Liver (tissue), 9 donors: ENCODE data around the gene CBLL2. TPM values are rescaled to one million over a fixed set of nuclear protein-coding genes. Genes with fewer than 3 reads are reported as not detected.

Experiments used
- DNase-seq: peaks from one replicate; pipeline ENCODE4 v3.0.0-alpha.2; 2017; ENCODE audit warnings: low spot score
- H3K27ac ChIP-seq, 2 donors: one replicate each; pipeline ENCODE4 v1.7.0; 2013; ENCODE audit warnings: inconsistent platforms in 2 of 2, low read length in 2 of 2, control low read depth in 1 of 2, low read depth in 1 of 2, mild to moderate bottlenecking in 1 of 2
- H3K27me3 ChIP-seq, 4 donors: one replicate each; pipeline versions ENCODE4 v1.6.1 to v1.7.0; 2013; ENCODE audit warnings: low read length in 3 of 4, inconsistent platforms in 1 of 4, mild to moderate bottlenecking in 1 of 4, moderate library complexity in 1 of 4; ENCODE audit not compliant: control insufficient read depth in 4 of 4, insufficient read depth in 4 of 4
- H3K36me3 ChIP-seq, 4 donors: one replicate each; pipeline versions ENCODE4 v1.6.1 to v1.7.0; 2013; ENCODE audit warnings: low read length in 3 of 4, mild to moderate bottlenecking in 3 of 4, low read depth in 1 of 4, moderate library complexity in 1 of 4; ENCODE audit not compliant: control insufficient read depth in 4 of 4, insufficient read depth in 3 of 4
- H3K4me1 ChIP-seq, 4 donors: one replicate each; pipeline versions ENCODE4 v1.6.1 to v1.7.0; 2013; ENCODE audit warnings: low read length in 3 of 4, mild to moderate bottlenecking in 3 of 4, moderate library complexity in 1 of 4; ENCODE audit not compliant: control insufficient read depth in 4 of 4, insufficient read depth in 4 of 4
- H3K4me3 ChIP-seq, 3 donors: one replicate each; pipeline versions ENCODE4 v1.6.1 to v1.7.0; 2013; ENCODE audit warnings: low read length in 3 of 3, control low read depth in 1 of 3, low read depth in 1 of 3, mild to moderate bottlenecking in 1 of 3
- H3K9ac ChIP-seq, 2 donors: one replicate each; pipeline ENCODE4 v1.7.0; 2013; ENCODE audit warnings: low read length in 2 of 2, mild to moderate bottlenecking in 2 of 2, moderate library complexity in 2 of 2, control low read depth in 1 of 2, low read depth in 1 of 2
- H3K9me3 ChIP-seq, 4 donors: one replicate each; pipeline versions ENCODE4 v1.6.1 to v1.7.0; 2013; ENCODE audit warnings: low read length in 3 of 4; ENCODE audit not compliant: control insufficient read depth in 4 of 4
- CTCF ChIP-seq: fragments of 150-350 bp; IDR thresholded peaks from 2 replicates; pipeline ENCODE4 v1.5.1; 2017; ENCODE audit warnings: improper control_type of control experiment, low read depth, low read length; ENCODE audit not compliant: missing input control
- EGR1 ChIP-seq, 2 donors: IDR thresholded peaks; 2 replicates each; pipeline ENCODE4 v1.6.1; 2016 to 2018; ENCODE audit warnings: antibody characterized with exemption in 2 of 2, low read depth in 2 of 2
- FOXA1 ChIP-seq: IDR thresholded peaks from 2 replicates; pipeline ENCODE4 v1.6.1; 2016; ENCODE audit warnings: antibody characterized with exemption
- FOXA2 ChIP-seq: IDR thresholded peaks from 2 replicates; pipeline ENCODE4 v1.6.1; 2016; ENCODE audit warnings: antibody characterized with exemption
- GABPA ChIP-seq, 2 donors: IDR thresholded peaks in 1 of 2; conservative IDR thresholded peaks in 1 of 2; 2 replicates each; pipeline ENCODE4 v1.6.1; 2016; ENCODE audit warnings: antibody characterized with exemption in 2 of 2, mild to moderate bottlenecking in 1 of 2, moderate library complexity in 1 of 2
- HNF4A ChIP-seq, 2 donors: conservative IDR thresholded peaks; 2 replicates each; pipeline ENCODE4 v1.6.1; 2016; ENCODE audit warnings: antibody characterized with exemption in 2 of 2, mild to moderate bottlenecking in 2 of 2
- HNF4G ChIP-seq: IDR thresholded peaks from 2 replicates; pipeline ENCODE4 v1.6.1; 2016; ENCODE audit warnings: antibody characterized with exemption
- JUND ChIP-seq, 2 donors: IDR thresholded peaks; 2 replicates each; pipeline ENCODE4 v1.6.1; 2016; ENCODE audit warnings: antibody characterized with exemption in 2 of 2
- MAX ChIP-seq: IDR thresholded peaks from 2 replicates; pipeline ENCODE4 v1.6.1; 2016; ENCODE audit warnings: antibody characterized with exemption
- NR2F2 ChIP-seq: IDR thresholded peaks from 2 replicates; pipeline ENCODE4 v1.6.1; 2016; ENCODE audit warnings: antibody characterized with exemption
- RAD21 ChIP-seq, 2 donors: IDR thresholded peaks; 2 replicates each; pipeline ENCODE4 v1.6.1; 2016; ENCODE audit warnings: antibody characterized with exemption in 2 of 2, mild to moderate bottlenecking in 2 of 2
- REST ChIP-seq: IDR thresholded peaks from 2 replicates; pipeline ENCODE4 v1.6.1; 2016; ENCODE audit warnings: antibody characterized with exemption, mild to moderate bottlenecking
- RXRA ChIP-seq, 2 donors: IDR thresholded peaks; 2 replicates each; pipeline ENCODE4 v1.6.1; 2017 to 2018; ENCODE audit warnings: antibody characterized with exemption in 2 of 2, mild to moderate bottlenecking in 1 of 2
- SP1 ChIP-seq: IDR thresholded peaks from 2 replicates; pipeline ENCODE4 v1.6.1; 2018; ENCODE audit warnings: antibody characterized with exemption, mild to moderate bottlenecking
- TAF1 ChIP-seq: conservative IDR thresholded peaks from 2 replicates; pipeline ENCODE4 v1.6.1; 2016; ENCODE audit warnings: antibody characterized with exemption, mild to moderate bottlenecking
- YY1 ChIP-seq: IDR thresholded peaks from 2 replicates; pipeline ENCODE4 v1.6.1; 2016; ENCODE audit warnings: antibody characterized with exemption, mild to moderate bottlenecking
- ZBTB33 ChIP-seq: IDR thresholded peaks from 2 replicates; pipeline ENCODE4 v1.6.1; 2016; ENCODE audit warnings: antibody characterized with exemption
- WGBS: extraction: QIAGEN DNeasy Blood & Tissue Kit; methylation state at CpG from one replicate; pipeline ENCODE4 v1.1.7; 2013; 5-methylcytosine and 5-hydroxymethylcytosine counted together
- polyA plus RNA-seq, 2 donors: library from polyadenylated mRNA; stranded (reverse) in 1 of 2; unstranded in 1 of 2; fragments of 200-250 nt in 1 of 2; fragments of >200 nt in 1 of 2; fragmentation: Nextera tagmentation in 1 of 2; extraction: Ambion mirVana in 1 of 2; gene quantifications; one replicate each; pipeline versions ENCODE4 v1.2.1 to v1.2.3, GENCODE V29; 2013 to 2015
- total RNA-seq, 2 donors: library from RNA; depleted of rRNA; stranded (reverse); fragments of >200 nt; gene quantifications; one replicate each; pipeline ENCODE4 v1.2.3, GENCODE V29; 2014
- donor health status: healthy.
- donor health status: healthy.
- donor health status: healthy.
- donor health status: healthy.
- donor health status: healthy.

CBLL2 gene
- total and polyA plus RNA-seq, 4 donors = not detected

- H3K27me3 ChIP-seq = no peaks in the 10 kb centered on the region
- H3K36me3 ChIP-seq = no peaks in the 10 kb centered on the region
- no peaks in the 10 kb centered on the region for H3K9me3 ChIP-seq
- H3K9ac ChIP-seq = no peak overlapping the region
- H3K4me1 ChIP-seq = no peaks in the 10 kb centered on the region
- no peak for DNase-seq
- H3K4me3 ChIP-seq = no peak overlapping the region
- no peak for TF ChIP-seq JUND (IDR thresholded peaks at IDR 0.05)
- no peak for TF ChIP-seq FOXA2
- TF ChIP-seq REST = no peak
- no peak for TF ChIP-seq RAD21 (IDR thresholded peaks at IDR 0.05)
- TF ChIP-seq SP1 = no peak
- TF ChIP-seq TAF1 = no peak
- TF ChIP-seq ZBTB33 = no peak
- no peak for TF ChIP-seq HNF4G
- TF ChIP-seq HNF4A (conservative IDR thresholded peaks at IDR 0.05) = no peak
- no peak for TF ChIP-seq NR2F2
- no peak for TF ChIP-seq EGR1 (IDR thresholded peaks at IDR 0.05; ENCODE audit: low read depth in 2 of 2)
- TF ChIP-seq MAX = no peak
- 75% methylated on average over 2 of the region's 2 CpGs for WGBS
- no peak overlapping the region for H3K27ac ChIP-seq
Observed at GRCh38 chrX:22237479-22237878, 35.2 kb upstream of the CBLL2 start.

- H3K4me3 ChIP-seq = no peak overlapping the region
- H3K27ac ChIP-seq = no peak overlapping the region
- peaks cover 0 to 5% (median 0%) of the 10 kb centered on the region in 4 donors for H3K27me3 ChIP-seq
- TF ChIP-seq RAD21 (IDR thresholded peaks at IDR 0.05) (no peak), ZBTB33 (no peak), HNF4A (conservative IDR thresholded peaks at IDR 0.05) (no peak), EGR1 (IDR thresholded peaks at IDR 0.05; ENCODE audit: low read depth in 2 of 2) (no peak), FOXA1 (no peak), RXRA (IDR thresholded peaks at IDR 0.05) (no peak), CTCF (no peak), MAX (no peak), TAF1 (no peak), FOXA2 (no peak), YY1 (no peak), NR2F2 (no peak), GABPA (IDR thresholded peaks at IDR 0.05 in 1 of 2, conservative IDR thresholded peaks at IDR 0.05 in 1 of 2) (no peak), SP1 (no peak), REST (no peak), JUND (IDR thresholded peaks at IDR 0.05) (no peak)
- no peak overlapping the region for H3K9ac ChIP-seq
- no peak for DNase-seq
- no peaks in the 10 kb centered on the region for H3K4me1 ChIP-seq
- no peaks in the 10 kb centered on the region for H3K36me3 ChIP-seq
- H3K9me3 ChIP-seq = no peaks in the 10 kb centered on the region
- 74% methylated on average over 2 of the region's 2 CpGs for WGBS
Observed at GRCh38 chrX:22246620-22247019, 26.1 kb upstream of the CBLL2 start.
